Keratinocyte (primary cell): ENCODE data around the gene ATXN10.

Experiments used
- CTCF ChIP-seq, 3 experiments: IDR thresholded peaks in 1 of 3; conservative IDR thresholded peaks in 1 of 3; optimal IDR thresholded peaks in 1 of 3; 2 replicates in 2 of 3; 3 replicates in 1 of 3; pipeline versions ENCODE3 to v1.5.1; 2011; ENCODE audit warnings: low read length in 3 of 3, mild to moderate bottlenecking in 3 of 3, moderate library complexity in 2 of 3, control low read depth in 1 of 3, inconsistent platforms in 1 of 3; ENCODE audit not compliant: insufficient read depth in 2 of 3; ENCODE audit errors: extremely low read depth in 1 of 3
- EZH2 ChIP-seq: IDR thresholded peaks from one replicate; pipeline ENCODE4 v1.6.1; 2012; ENCODE audit warnings: inconsistent platforms, mild to moderate bottlenecking, low read length, moderate library complexity

GRCh38 chr22:45684752-45685574 is 13.3 kb downstream of the ATXN10 start:
- TF ChIP-seq CTCF (optimal IDR thresholded peaks at IDR 0.05 in 1 of 3, IDR thresholded peaks at IDR 0.05 in 1 of 3, conservative IDR thresholded peaks at IDR 0.05 in 1 of 3; ENCODE audit: extremely low read depth in 1 of 3, insufficient read depth in 2 of 3, low read length in 3 of 3) (no peak), EZH2 (no peak)
